ENCODE measurements around the gene PRPF38B.

Gene PRPF38B

DNA sequence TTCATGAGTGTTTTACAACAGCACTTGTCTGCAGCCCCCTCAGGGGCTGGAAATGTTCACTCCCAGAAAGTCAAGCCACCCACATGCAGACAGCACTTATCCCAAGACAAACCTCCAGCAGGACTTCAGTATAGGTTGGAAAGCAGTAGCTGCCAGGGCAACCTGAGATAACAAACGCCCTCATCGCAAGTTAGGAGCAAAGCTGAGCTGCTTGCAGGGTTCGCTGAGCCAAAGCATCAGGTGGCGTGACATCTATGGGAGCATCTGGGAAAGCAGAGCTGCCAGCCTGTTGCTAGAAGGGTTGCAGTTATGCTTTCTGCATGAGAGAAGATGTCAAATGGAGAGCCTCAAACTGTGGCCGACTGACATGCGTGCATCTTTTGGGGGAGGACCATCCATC lies 50.1 kb downstream of the PRPF38B start:
- Histone ChIP-seq H3K36me3 (ENCODE audit: insufficient read depth) (no peaks in the 10 kb centered on the region), H3K4me2 (no peak overlapping the region), H3K27me3 (ENCODE audit: insufficient read depth, low read depth) (no peaks in the 10 kb centered on the region), H3K9ac (no peak overlapping the region), H3K4me3 (IDR thresholded peaks at IDR 0.05; ENCODE audit: insufficient read depth, low read depth, low read length) (no peak overlapping the region), H4K20me1 (ENCODE audit: insufficient read depth) (no peaks in the 10 kb centered on the region), H3K27ac (no peak overlapping the region), H2AFZ (ENCODE audit: low read depth) (no peak overlapping the region), H3K79me2 (ENCODE audit: insufficient read depth, low read depth) (no peaks in the 10 kb centered on the region), H3K4me1 (ENCODE audit: low read depth, poor library complexity, severe bottlenecking) (peaks cover 19% of the 10 kb centered on the region)
- TF ChIP-seq, protein P1, sequence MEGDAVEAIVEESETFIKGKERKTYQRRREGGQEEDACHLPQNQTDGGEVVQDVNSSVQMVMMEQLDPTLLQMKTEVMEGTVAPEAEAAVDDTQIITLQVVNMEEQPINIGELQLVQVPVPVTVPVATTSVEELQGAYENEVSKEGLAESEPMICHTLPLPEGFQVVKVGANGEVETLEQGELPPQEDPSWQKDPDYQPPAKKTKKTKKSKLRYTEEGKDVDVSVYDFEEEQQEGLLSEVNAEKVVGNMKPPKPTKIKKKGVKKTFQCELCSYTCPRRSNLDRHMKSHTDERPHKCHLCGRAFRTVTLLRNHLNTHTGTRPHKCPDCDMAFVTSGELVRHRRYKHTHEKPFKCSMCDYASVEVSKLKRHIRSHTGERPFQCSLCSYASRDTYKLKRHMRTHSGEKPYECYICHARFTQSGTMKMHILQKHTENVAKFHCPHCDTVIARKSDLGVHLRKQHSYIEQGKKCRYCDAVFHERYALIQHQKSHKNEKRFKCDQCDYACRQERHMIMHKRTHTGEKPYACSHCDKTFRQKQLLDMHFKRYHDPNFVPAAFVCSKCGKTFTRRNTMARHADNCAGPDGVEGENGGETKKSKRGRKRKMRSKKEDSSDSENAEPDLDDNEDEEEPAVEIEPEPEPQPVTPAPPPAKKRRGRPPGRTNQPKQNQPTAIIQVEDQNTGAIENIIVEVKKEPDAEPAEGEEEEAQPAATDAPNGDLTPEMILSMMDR (conservative IDR thresholded peaks at IDR 0.05; ENCODE audit: low read depth, low read length) = no peak

DNA sequence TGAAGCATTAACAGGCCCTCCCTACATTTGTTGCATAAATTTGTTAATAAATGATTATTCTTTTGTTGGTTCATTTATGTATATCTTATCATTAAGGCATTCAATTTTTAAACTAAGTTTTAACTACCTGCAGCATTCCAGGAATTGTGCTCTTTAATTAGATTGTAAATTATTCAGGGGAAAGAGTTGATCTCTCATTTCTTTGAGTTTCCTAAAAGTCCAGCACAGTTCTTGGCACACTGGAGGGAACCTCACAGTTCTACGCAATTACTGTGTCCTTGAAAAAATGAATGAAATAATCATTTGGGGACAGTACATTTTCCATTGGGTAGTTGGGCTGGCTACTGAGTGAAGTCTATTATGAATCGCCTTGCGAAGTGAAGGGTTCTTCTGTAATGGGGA lies 53.9 kb downstream of the PRPF38B start:
- Histone ChIP-seq H3K79me2 (ENCODE audit: insufficient read depth, low read depth) (no peaks in the 10 kb centered on the region; the same call in 1 of the 2 replicates), H3K4me1 (ENCODE audit: low read depth, poor library complexity, severe bottlenecking) (peaks cover 21% of the 10 kb centered on the region), H2AFZ (ENCODE audit: low read depth) (peak overlapping the region; percentile 71), H3K9ac (no peak overlapping the region), H3K36me3 (ENCODE audit: insufficient read depth) (no peaks in the 10 kb centered on the region), H4K20me1 (ENCODE audit: insufficient read depth) (no peaks in the 10 kb centered on the region), H3K4me3 (IDR thresholded peaks at IDR 0.05; ENCODE audit: insufficient read depth, low read depth, low read length) (no peak overlapping the region), H3K27ac (no peak overlapping the region), H3K4me2 (no peak overlapping the region), H3K27me3 (ENCODE audit: insufficient read depth, low read depth) (no peaks in the 10 kb centered on the region)
- TF ChIP-seq, protein P1 (conservative IDR thresholded peaks at IDR 0.05; ENCODE audit: low read depth, low read length) = no peak

DNA sequence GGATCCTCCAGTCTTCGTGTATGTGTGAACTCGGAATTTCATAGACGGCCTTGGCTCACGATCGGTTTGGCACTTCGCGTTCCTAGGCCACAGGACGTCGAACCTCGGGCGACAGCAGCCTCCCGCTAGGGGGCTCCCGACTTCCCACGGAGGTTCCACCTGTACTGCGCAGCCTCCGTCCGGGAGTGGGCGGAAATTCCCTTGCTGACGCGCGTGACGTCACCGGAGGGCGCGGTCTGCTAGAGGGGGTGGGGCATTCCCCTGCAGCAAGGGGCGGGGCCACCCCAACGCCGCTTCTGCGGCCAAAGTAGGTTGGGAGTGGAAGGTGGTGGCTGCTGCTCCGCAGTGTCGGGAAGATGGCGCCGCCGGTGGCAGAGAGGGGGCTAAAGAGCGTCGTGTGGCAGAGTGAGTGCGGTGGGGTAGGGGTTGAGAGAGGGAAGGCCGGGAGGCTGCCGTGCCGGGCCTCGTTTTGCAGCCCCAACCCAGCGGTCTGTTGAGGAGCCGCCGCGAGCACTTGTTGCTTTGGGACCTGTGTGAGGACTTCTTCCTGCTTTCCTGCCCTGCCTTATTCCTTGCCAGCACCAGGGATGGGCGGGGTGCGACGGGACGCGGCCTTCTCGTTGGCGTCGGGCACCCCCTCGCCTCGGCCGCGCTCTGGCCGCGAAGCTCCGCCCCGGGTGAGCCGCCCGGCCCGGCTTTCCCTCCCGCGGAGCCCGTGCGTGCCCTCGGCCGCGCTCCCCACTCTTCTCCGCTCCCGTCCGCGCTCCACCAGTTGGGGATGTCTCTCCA lies 54.5 kb downstream of the PRPF38B start, which contains the start of gene STXBP3:
Gene STXBP3 (plus strand): TSS at position 293 of the 789 bp plus-strand sequence. CDS start 64 bp downstream, at position 357.
- H3K4me3 ChIP-seq (IDR thresholded peaks at IDR 0.05; ENCODE audit: insufficient read depth, low read depth, low read length) = no peak within 1 kb of the TSS
- peak within 1 kb of the TSS; percentile 71 for H3K27ac ChIP-seq
- H2AFZ ChIP-seq (ENCODE audit: low read depth) = peak within 1 kb of the TSS; percentile 71
- H3K9ac ChIP-seq = peak within 1 kb of the TSS; percentile 69
- TF ChIP-seq, protein P1 (conservative IDR thresholded peaks at IDR 0.05; ENCODE audit: low read depth, low read length) = peak; percentile 71
- H3K4me2 ChIP-seq = peak within 1 kb of the TSS; percentile 56
- no peaks in the 10 kb centered on the region for H3K27me3 ChIP-seq (ENCODE audit: insufficient read depth, low read depth)
- H3K4me1 ChIP-seq (ENCODE audit: low read depth, poor library complexity, severe bottlenecking) = peaks cover 15% of the 10 kb centered on the region
- H3K79me2 ChIP-seq (ENCODE audit: insufficient read depth, low read depth) = no peaks in the 10 kb centered on the region; the same call in 1 of the 2 replicates
- no peaks in the 10 kb centered on the region for H4K20me1 ChIP-seq (ENCODE audit: insufficient read depth)
- no peaks in the 10 kb centered on the region for H3K36me3 ChIP-seq (ENCODE audit: insufficient read depth)

DNA sequence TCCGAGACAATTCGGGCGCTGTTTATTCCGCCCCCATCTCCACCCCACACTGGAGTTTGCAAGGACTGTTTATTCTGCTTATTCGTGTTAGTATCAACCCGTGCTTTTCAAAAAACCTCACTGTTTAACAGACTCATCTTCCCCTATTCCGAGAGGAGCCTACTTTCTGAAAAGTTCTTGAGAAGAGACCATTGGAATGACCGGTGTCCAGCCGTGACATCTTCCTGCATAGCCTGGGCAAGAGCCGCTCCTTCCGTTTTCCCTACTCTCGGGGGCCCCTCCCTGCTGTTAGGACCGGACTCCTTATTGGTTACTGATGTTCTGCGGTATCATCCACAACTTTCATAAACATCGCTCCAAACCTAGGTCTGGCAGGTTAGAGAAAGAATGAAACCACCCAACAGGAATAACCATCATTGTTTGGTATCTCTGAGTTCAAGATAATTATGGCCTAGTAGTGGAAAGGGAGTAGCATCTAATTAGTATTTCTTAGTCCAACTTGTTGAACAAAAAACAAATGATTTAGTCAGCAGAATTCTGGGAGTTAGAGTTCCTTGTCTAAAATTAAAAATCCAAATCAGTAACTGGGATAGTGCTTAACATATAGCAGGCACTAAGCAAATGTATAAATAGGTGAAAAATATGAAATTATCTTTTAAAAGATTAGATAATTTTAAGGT lies 55.2 kb downstream of the PRPF38B start:
- Histone ChIP-seq H2AFZ (ENCODE audit: low read depth) (peak overlapping the region; percentile 69), H3K4me1 (ENCODE audit: low read depth, poor library complexity, severe bottlenecking) (peaks cover 11% of the 10 kb centered on the region), H3K79me2 (ENCODE audit: insufficient read depth, low read depth) (no peaks in the 10 kb centered on the region; the same call in 1 of the 2 replicates), H3K9ac (peak overlapping the region; percentile 69), H4K20me1 (ENCODE audit: insufficient read depth) (no peaks in the 10 kb centered on the region), H3K4me2 (peak overlapping the region; percentile 56), H3K27me3 (ENCODE audit: insufficient read depth, low read depth) (no peaks in the 10 kb centered on the region), H3K27ac (peak overlapping the region; percentile 71), H3K4me3 (IDR thresholded peaks at IDR 0.05; ENCODE audit: insufficient read depth, low read depth, low read length) (no peak overlapping the region), H3K36me3 (ENCODE audit: insufficient read depth) (no peaks in the 10 kb centered on the region)
- TF ChIP-seq, protein P1 (conservative IDR thresholded peaks at IDR 0.05; ENCODE audit: low read depth, low read length) = no peak
